DLD1 (cell line): ENCODE measurements around the gene SORL1.

Experiments
- in situ Hi-C: cut with HindIII; loops from 2 replicates; pipeline ENCODE4 v1.10.0; 2017; ENCODE audit warnings: low sequenced_read_pairs

The SORL1 gene

DNA sequence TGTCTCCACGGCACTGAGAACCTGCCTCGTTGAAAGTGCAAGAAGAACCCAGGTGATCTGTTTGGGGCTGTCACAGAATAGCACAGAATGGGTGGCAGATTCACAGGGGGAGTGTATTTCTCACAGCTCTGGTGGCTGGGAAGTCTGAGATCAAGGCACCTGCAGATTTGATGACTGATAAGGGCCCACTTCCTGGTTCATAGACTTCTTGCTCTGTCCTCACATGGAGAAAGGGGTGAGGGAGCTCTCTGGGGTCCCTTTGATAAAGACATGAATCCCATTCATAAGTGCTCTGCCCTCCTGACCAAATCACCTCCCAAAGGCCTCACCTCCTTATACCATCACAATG is 199.1 kb downstream of the SORL1 start:
- in situ Hi-C loops, result no loop called here

DNA sequence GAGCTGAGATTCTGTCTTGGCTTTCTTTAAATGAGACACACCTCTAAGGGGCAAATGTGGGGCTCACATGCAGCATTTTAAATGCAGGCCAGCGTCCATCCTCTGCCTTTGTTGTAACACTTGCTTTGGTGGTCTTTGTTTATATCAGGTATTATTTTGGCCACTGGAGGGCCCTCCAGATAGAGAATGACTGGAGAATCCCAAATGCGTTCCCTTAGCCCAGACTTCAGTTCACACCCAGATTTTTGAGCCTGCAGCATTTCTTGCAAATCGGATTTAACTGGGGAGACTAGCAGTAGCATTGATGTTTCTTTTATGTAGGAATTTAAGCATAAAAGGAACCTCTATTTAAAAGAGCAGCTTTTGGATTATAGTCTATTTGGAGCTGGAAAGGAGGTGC is 200.9 kb downstream of the SORL1 start:
- in situ Hi-C loops, result no loop called here

- in situ Hi-C loops, result no loop called here
These were observed 202.2 kb downstream of the SORL1 start for GRCh38 chr11:121654259-121654842.

GRCh38 chr11:121654843-121655536 is 202.9 kb downstream of the SORL1 start:
- in situ Hi-C loops, result no loop called here

- in situ Hi-C loops, result no loop called here
These were observed 203.6 kb downstream of the SORL1 start for GRCh38 chr11:121655537-121656327.

GRCh38 chr11:121656328-121657090 is 204.4 kb downstream of the SORL1 start:
- in situ Hi-C loops, result no loop called here

DNA sequence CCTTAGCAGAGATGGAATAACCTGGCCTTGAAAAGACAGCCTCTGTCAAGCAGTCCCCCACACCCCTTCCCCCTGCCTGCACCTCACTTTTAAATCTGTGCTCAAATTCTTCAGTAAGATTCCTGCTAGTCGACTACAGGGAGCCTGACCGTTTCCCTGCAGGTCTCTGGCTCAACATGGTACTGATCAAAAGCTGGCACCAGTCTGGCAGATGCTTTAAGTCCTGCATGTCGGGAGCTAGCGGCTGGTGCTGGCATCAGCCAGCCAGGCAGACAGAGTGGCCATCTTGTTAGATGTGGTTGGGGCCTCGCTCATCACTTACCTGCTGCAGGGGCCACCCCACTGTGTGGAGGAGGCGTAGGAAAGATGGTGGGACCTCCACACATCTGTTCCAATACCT is 205.0 kb downstream of the SORL1 start:
- in situ Hi-C loops, result no loop called here

DNA sequence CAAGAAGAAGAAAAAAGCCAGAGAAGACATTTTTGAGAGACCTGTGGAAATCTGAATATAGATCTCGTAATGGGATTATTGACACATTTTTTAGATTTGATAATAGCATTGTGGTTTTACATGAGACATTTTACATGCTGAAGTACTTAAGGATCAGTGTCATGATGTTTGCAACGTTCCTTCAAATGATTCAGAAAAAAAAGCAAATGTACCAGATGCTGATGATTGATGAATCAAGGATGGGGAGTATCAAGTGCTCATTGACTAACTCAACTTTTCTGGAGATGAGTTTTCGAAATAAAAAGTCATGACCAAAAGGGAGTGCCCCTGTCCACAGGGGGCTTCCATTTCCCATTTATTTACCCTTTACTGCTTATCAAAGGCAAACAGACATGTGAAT is 207.7 kb downstream of the SORL1 start:
- in situ Hi-C loops, result no loop called here

DNA sequence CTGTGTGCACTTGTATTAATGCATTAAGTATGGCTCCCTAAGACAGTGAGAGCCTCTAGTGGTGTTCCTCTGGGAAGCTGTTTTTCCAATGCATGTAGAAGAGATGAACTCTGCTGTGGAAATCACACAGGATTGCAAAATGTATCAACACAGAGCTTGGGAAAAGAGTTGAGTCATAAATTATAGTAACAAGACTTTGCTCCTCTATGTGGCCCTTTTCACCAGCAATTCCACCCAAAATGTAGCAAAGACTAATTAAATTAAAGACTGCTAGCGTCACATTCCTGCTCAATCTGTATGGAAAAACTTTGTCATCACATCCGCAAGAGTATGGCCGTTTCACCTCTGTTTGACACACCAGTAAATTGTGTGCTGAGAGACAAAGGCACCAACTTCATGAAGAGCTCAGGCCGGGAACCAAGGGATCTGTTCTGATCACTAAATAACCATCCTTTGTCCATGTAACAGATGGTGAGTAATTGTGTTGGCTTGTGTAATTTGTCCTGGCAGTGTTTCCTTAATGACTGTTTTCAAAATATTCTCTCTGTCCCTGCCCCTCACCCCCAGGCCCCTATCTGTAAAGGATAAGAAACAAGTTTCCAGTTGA is 209.9 kb downstream of the SORL1 start:
- in situ Hi-C loops, result no loop called here

GRCh38 chr11:121664144-121664543 is 212.0 kb downstream of the SORL1 start:
- in situ Hi-C loops, result no loop called here

GRCh38 chr11:121665206-121665838 is 213.2 kb downstream of the SORL1 start:
- in situ Hi-C loops, result no loop called here

DNA sequence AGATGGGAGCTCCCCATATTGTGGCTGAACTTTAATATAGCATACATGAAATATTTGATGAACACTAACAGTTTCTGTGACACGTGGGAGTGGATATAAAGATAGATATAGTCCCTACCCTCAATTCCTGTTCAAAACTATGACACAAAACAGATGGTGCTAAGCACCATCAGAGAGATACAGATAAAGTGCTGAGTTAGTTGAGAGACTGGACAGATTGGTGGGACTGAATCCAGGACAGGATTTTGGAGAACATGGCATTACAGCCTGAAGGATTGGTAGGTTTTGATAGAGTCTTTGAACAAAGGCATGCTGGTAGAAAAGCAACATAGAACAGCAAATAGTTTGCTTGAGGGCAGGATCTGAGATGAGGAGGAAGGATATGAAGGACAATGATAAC is 215.7 kb downstream of the SORL1 start:
- in situ Hi-C loops, result no loop called here

DNA sequence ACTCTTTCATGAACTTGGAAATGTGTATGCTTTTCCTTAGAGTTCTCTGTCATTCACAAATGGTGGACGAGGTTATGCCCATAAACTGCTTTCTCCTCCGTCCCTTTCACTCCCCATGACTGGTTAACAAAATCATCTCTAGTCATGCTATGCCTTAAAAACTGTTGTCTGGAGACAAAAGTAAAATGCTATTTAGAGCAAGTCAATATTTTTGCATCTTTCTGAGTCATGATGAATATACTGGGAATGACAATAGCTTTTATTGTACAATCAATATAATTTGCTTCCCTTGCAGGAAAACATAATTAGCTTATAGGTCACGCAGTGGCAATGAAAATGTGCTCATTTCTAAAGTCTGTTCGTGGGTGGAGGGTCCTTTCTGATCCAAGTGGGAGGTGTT is 217.3 kb downstream of the SORL1 start:
- in situ Hi-C loops, result no loop called here

- in situ Hi-C loops, result no loop called here
These were observed 218.2 kb downstream of the SORL1 start for GRCh38 chr11:121670266-121670665.

- in situ Hi-C loops, result no loop called here
These were observed 218.7 kb downstream of the SORL1 start for GRCh38 chr11:121670805-121671282.

DNA sequence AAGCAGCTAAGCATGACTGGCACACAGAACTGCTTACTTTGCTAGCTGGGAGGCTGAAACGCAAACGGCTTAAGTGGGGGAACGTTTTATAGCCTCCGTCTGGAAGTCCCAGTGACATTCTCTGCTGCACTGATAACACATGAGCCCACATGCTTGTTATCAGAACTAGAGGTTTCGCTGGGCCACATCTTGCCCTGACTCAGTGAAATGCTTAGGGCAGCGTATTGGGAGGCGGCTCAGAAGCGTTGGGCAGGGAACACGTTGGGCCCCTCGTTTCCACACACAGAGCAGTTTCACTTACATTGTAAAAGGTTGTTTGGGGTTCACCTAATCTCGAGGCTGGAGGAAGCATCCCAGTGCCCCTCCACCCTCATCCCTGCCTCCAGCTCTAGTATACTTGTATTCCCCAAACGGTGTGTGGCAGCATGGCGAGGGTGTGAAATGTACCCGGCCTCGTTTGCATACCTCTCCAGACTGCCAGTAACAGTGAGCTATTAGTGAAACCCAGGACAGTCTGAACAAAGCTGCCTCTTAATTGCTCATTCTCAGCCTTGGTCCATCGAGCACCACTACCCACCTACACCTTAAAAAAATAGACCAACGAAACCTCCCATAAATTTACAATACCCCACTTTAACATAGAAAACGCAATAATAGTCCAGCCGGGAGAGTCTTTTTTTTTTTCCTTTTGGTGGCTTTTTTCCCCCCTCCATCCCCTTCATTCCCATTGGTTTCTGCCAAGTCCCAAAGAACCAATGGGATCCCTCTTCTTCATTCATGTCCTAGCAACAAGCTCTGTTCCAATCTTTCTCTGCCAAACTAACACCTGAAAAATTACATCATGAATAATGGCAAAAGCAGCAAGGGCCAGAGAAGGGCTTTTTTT is 219.4 kb downstream of the SORL1 start:
- in situ Hi-C loops, result no loop called here

GRCh38 chr11:121672630-121673487 is 220.7 kb downstream of the SORL1 start:
- in situ Hi-C loops, result no loop called here

DNA sequence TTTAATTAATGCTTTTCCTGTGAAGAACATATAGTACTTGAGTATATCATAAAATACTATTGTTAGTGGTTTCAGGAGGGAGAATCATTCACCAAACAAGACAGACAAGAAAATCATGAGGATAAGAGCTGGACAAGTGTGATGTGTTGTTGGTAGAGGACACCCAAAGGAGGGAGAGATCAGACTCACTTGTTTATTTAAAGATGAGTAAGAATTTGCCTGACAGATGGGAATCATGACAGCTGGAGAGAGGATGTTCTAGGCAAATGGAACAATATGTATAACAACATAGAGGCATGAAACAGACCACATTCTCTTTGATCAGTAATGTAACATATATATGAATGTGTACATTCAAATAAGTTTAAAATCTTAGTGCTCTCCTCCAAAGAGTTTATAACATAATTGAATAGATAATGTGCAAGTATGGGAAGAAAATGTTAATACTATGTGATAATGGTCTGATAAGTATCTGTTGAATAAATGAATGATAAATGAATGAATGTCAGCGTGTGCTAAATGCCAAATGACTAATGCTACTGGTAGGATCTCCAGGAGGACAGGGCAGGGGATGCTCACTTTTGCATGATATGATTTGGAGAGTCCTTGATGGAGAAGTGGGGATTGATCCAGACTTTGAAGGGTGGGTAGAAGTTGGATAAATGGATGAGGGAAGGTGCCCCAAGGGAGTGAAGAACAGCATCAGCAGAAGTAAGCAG is 229.6 kb downstream of the SORL1 start:
- in situ Hi-C loops, result no loop called here
